Hematopoietic multipotent progenitor cell treated with erythropoietin and hydrocortisone succinate and interleukin-3 and kit ligand, for 4 days (in vitro differentiated cells): ENCODE measurements around the gene NXT1.
"Not testable (repeated sequence)": the region's sequence is repeated elsewhere in the genome, so short reads cannot be mapped to it uniquely, and the experiment has no call there.

Experiments
- DNase-seq: peaks from one replicate; pipeline ENCODE4 v3.0.0-alpha.2; 2015

NXT1 gene

DNA sequence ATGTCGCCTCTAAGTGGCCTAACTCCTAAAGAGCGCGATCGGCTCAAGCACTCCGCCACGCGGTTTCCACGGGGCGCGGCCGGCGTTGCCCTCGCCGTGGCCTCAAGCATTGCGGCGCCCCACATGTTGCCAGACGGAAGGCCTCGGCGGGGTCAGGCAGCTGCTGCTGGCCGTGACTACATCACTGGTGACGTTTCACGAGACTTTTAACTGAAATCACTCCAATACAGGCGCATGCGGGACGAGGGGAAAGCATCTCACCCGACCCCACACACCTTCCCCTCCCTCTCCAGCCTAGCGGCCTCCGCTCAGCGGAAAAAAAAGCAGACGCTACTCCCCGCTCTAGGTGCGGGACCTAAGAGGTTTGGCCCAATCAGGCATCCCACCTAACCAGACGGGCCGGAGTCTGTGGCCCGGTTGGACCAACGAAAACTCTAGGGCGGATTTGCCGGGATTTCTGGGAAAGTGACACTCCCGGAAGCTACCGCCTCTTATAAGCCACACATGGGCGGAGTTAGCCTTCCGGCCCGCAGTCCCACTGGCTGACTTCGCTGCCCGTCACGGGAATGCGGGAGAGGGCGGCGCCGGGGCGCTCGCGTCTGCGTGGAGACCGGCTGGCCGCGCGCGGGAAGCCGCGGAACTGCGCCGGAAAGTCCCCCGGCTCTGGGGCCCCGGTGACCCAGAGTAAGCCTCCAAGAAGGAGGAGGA lies at the start of gene NXT1:
Gene NXT1 (plus strand): TSS at position 596 of the 708 bp plus-strand sequence. CDS start 3,251 bp downstream, outside the sequence.
- DNase-seq: peak; percentile 99

DNA sequence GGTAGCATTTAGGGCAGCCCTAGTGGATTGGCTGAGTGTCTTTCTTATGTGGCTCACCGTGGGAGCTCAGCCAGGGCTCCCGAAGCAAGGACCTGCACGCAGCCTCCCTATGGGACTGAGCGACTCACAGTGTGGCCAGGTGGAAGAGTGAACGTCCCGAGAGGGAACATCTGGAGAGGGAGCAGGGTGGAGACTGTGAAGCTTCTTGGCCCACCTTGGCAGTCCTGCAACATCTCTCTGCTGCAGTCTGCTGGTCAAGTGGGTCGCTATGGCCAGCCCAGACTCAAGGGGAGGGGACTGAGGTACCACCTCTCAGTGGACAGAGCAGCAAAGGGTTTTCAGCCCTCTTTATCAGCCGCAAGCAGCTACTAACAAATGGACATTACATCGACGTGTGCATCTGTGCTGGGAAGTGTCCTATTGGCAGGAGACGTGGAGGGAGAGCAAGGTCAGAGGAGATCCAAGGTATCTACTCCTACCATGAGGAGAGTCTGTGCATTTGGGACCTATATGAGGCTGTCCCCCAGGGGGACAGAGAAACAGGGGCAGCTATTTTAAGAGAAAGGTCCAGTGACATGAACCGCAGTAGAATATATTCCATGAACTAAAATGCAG lies 49.0 kb upstream of the NXT1 start:
- no peak for DNase-seq

DNA sequence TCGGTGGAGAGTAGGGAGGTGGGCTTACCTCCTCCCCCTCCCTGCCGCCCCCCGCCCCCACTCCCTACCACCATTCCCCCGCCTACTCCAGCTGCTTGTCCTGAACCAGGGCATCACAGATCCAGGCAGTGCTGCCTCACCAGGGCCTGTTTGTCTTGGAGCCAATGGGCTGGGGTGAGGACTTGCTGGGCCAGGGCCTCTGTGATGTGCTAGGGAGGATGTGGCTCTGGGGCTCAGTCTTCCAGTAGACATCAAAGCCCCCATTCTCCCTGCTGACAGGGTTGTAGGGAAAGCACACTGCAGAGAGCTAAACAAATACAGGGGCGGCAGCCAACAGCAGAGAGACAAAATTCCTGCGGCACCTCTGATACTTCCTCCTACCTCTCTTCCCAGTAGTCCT lies 48.2 kb upstream of the NXT1 start:
- DNase-seq: no peak

DNA sequence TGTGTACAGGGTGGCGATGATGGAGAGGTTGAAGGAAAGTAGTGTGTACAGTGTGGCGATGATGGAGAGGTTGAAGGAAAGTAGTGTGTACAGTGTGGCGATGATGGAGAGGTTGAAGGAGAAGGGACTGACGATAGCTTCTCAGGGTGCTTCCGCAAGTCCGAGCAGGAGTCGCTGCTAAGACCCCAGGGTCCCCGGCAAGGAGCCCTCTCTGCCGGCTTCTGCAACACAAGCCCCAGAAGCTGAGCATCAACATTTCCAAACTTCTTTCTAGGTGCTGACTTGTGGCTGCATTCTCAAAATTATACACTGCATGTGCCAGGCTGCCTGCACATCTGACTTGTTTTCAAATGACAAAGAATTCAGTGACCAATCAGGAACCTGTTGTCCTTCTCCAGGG lies 47.8 kb upstream of the NXT1 start:
- DNase-seq: no peak

DNA sequence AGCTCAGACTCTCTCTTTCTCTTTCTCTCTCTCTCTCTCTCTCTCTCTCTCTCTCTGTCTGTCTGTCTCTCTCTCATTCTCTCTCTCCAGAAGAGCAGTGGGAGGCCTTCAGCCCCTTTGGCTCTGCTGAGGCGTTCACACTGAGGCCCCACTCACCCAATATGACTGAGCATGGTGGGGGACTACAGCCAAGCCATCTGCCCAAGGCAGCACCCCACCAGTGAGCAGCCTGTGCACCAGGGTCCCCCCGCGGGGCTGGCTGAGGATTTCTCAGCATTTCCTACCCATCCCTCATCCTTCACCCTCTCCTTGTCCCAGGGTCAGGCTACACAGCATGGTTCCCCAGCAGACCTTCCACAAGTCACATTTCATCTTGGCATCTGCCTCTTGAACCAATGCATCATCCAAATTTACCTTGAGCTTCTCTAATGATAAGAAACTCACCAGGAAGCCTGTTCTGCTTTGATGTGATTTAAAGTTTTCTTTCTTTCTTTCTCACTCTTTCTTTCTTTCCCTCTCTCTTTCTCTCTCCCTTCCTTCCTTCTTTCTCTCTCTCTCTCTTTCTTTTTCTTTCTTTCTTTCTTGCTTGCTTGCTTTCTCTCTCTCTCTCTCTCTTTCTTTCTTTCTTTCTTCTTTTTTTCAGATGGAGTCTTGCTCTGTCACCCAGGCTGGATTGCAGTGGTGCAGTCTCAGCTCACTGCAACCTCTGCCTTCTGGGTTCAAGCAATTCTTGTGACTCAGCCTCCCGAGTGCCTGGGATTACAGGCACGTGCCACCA lies 47.1 kb upstream of the NXT1 start:
- no peak for DNase-seq

DNA sequence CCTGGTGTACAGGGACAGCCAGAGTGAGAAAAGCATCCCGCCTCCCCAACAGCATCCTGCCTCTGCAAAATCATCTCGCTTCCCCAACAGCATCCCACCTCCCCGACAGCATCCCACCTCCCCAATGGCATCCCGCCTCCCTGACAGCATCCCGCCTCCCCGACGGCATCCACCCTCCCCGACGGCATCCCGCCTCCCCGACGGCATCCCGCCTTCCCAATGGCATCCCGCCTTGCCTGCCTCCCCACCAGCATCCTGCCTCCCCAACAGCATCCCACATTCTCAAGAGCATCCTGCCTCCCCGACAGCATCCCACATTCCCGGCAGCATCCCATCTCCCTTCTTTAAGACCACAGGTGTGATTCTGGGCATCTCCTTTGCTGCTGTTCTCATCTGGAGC lies 46.0 kb upstream of the NXT1 start:
- no peak for DNase-seq

DNA sequence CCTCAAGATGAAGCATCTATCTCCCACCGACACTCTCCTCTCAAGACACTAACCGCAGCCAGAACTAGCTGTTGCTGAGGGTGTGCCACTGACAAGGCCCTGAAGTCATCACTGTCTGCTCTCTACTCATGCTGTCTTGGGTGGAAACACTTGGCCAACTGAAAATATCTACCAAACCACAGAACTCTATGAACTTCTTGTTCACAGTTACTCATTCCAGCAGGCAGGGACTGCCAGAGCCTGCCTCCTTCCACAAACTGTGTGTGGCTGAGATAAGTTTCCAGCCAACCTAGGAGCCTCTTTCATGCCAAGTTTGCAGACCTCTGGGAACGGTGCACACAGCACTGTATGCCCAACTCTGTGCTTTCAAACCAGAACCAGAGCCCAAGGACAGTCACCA lies 45.5 kb upstream of the NXT1 start:
- DNase-seq: peak; percentile 58

DNA sequence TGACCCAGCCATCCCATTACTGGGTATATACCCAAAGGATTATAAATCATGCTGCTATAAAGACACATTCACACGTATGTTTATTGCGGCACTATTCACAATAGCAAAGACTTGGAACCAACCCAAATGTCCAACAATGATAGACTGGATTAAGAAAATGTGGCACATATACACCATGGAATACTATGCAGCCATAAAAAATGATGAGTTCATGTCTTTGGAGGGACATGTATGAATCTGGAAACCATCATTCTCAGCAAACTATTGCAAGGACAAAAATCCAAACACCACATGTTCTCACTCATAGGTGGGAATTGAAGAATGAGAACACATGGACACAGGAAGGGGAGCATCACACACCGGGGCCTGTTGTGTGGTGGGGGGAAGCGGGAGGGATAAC lies 43.2 kb upstream of the NXT1 start:
- DNase-seq: not testable (repeated sequence)

DNA sequence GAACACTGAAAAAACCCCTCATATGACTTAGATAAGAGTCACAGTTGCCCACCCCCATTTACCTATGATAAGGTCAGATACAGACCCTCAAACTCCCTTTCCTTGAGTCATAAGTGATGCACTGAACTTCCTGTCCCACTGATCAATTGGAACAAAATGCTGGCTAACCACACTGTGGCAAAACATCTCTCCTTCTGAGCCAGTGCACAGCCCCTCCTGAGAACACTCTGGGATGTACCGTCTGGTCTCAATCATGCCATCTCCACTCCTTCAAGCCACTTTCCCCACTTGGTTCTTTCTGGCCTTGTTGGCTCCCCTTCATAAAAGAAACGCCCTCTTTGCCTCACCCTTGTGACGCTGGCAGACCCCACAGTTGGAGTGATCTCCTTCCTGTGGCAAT lies 42.6 kb upstream of the NXT1 start:
- no peak for DNase-seq

DNA sequence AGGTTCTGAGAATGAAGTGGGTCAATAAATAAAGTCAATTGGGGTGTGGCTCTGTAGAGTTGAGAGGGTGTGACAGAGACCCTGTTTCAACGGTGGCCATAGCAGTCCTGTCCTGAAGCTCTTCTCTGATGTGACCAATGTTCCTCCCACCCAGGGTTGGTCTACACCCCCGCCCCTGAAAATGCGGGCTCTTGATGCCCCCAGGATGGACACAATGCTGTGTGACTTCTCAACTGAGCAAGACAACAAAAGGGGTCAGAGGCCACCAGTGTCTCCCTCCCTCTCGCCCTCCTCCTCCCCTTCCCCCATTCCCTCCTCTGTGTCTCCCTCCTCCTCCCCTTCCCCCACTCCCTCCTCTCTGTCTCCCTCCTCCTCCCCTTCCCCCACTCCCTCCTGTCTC lies 41.7 kb upstream of the NXT1 start:
- no peak for DNase-seq

DNA sequence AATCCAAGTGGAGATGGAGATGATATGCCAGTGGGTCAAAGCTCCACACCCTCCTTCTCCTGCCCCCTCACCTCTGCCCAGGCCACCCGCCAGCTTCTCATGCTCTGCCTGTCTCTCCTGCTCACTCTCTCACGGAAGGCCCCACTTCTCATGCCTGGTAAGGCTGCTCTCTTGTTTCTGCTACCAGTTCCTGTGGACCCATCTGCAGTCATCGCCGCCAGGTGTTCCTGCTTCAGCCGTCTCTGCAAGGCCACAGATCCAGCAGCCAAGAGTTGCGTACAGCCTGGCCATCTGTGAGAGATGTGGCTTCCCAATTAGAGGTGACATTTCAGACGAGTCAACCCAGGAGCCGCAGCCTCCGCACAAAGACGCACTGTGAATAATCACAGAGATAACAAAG lies 40.8 kb upstream of the NXT1 start:
- no peak for DNase-seq

DNA sequence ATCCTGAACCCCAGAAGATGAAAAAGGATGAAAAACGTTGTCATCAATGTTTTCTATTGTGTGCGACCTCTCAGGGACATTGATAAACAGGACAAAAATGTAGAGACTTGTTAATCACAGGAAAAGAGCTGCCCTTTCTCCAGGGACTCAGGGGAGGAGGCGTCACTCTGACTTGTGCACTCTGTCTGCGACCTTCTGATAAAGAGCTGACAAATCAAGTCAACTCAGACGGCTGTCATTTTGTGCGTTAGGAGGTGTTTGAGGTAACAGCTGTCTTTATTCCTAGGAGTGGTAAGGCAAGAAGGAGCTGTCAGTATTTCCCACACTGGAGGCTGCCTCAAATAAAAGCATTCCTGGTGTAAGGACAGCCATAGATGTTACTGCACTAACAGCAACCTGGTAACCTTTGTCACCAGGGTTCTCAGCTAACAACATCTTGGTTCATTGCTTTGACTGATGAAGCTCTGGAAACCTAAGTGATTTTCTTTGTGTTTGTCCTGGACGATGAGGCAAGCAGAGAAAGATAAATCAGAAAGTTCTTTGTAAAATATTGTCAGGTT lies 38.6 kb upstream of the NXT1 start:
- DNase-seq: peak; percentile 68

DNA sequence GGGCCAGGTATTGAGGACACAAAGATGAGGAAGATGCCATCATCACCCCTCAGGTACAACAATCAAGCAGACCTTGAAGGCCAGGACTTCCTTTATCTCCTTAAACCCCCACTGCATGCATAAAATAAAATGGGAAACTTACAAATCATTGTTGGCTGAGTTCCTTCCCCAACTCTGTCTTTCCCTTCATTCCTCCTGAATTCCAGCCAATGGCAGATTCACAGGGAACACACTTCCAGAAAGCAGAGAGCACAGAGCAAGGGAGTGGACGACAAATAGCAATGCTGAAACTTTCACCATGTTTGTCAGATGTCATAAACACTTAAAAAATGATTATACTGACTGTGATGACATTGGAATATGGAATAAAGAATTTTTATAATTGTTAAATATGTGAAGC lies 37.3 kb upstream of the NXT1 start:
- DNase-seq: no peak

DNA sequence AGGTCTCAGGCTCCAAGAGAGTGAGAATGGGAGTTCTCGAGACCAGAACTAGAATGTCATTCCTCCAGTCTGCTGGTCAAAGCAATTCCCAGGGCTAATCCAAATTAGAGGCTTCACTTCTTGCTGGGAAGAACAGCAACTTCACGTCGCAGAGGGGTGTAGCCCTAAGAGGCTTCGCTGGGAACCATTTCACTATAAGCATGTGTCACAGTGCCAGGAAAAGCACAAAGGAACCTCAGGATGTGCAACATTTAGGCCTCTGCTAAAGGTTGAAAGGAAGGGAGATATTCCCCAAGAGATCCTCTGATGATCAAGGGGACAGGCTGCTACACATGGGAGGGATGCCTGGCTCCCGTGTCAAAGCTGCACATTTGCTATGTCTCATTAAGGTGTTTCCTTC lies 35.9 kb upstream of the NXT1 start:
- DNase-seq: no peak

DNA sequence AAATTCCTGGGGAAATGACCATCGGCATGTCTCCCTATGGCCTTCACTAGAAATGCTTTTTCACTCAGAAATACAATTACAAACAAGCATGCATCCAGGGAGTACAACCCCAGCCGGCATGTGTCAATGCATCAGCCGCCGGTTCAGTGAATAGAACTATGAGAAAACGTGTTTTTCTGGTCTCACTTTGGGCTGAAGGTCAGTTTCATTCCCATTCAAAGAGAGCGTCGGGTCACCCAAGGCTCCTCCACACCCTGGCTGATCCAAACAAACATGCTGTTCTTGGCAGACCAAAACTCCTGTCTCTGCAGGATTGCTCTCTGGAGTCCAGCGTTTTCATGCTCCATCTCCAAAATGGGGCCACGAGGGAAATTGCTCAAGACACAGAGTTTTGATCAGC lies 35.5 kb upstream of the NXT1 start:
- DNase-seq: no peak

DNA sequence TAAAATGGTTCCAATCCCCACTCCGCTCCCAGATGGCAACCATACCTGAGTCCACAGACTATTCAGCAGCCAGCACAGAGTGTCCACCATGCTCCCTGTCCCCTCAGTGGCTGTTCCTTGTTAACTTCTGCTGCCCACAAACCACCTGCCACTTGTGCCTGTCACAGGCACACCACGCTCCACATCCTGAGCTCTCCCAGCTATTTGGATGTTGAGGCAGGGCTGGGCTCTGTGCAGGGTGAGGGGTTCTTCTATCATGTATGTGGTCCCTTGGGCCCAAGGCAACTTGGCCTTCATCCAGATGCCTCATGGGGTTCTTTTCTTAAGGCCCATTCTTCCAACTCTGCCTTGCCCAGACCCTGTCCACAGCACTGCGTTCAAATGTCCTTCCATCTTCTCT lies 34.0 kb upstream of the NXT1 start:
- DNase-seq: no peak

DNA sequence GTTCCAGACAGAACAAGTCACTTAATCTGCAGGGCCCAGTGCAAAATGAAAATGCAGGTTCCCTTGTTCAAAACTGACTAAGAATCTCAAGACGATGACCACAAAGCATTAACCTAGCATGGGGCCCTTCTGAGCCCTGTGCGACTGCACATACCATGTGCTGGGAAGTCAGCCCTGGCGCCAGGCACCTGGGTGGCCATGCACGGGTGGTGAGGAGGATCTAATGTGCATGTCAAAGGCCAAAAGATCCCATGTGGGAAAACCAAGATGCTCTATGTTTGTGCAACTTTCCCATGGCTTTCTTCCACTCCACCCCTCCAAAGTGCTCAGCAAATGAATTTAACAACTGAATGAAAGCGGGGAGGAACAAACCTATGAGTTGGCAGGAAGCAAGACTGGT lies 33.5 kb upstream of the NXT1 start:
- no peak for DNase-seq

DNA sequence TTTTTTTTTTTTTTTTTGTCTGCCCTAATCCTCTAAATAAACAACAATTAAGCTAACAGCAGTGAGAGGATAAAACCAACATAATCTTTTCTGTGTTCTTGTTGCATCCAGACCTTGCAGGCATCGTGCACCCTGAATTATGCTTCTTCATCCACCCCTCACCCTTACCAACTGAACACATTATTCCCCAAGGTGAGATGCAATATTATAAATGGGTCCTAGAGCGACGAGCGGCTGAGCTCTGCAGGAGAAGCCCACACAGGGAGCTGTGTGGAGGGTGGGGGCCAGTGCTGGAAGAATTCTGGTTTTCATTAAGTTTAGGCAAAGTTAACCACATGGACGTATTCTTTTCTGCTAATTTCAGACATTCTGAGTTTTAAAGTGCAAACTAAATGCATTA lies 32.2 kb upstream of the NXT1 start:
- DNase-seq: no peak

DNA sequence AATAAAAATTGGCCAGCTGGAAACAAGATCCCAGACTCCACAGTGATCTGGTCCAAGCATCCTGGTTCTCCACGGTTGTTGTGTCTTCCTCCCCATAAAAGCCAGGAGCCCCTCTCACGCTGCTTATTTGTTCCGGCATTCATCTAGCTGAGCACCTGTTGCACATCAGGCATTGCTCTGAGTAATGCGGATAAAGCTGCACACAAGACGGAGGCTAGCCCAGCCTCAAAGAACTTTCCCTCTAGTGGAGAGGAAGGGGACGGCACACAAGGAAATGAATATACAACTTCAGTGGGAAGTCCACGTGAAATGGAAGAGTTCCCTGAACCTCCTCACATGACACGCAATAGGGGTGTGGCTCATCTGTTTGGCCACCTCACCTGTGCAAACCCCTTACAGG lies 30.3 kb upstream of the NXT1 start:
- DNase-seq: peak; percentile 37

DNA sequence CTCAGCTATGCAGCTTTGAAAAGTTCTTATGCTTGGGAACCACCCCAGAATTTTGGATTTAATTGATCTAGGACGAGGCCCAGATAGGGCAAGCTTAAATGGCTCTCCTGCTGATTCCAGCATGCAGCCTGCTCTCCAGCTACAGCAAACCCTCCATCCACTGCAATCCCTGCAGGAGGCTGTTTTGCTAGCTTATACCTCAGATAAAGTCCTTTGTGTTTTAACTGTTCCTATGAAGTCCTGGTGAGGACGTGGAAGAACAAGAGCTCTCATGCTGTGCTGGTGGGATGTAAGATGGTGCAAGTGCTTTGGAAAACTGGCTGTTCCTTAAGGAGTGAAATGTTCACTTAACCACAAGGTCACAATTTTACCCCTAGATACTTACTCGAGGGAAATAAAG lies 25.5 kb upstream of the NXT1 start:
- no peak for DNase-seq

DNA sequence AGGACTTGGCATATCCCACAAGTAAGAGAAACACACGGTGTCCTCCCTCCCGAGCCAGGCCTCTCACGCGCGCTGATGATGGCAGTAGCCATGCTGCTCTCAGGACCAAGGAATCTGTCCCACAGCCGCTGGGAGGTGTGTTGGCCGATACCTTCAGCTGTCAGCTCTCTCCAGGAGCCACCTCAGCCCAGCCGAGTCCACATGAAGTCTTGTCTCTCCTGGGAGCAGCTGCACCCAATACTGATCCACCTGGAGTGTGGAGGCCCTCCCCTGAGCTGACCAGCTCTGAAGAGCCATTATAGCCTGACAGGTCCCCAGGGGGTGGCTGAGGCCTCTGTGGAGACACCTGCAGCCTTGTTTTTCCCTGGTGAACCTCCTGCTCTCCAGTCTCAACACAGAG lies 23.8 kb upstream of the NXT1 start:
- no peak for DNase-seq

DNA sequence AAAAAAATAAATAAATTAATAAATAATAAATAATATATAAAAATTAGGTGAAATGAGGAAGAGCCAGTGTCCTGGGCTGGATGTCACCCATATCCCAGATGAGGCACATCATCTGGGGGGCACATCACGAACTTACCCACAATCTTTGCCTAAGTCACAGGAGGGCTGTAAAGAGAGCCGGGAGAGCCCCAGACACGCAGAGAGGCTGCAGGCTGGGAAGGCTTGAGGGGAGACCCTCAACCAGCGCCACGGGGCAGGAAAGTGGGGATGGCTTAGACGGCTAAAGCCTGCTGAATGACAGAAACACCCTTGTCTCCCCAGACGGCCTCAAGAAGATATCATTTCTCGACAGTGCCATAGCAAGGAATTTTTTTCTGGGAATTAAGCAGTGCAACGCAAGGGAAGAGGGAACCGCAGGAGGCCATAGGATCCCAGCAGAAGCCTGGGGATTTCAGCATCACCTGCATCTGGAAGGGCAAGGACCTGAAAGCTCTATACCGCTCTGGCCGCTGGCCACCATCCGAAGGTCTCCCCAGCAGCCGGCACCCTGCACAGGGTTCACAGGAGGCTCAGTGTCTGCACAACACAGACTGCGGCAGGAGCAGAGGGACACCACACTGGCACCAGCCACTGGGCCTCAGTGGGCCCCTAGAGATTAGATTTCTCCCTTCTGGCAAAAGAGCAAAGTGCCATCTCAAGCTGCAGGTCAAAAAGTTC lies 22.8 kb upstream of the NXT1 start:
- DNase-seq: no peak
